Stimulated activated effector memory CD8-positive, alpha-beta T cell treated with anti-CD3 and anti-CD28 coated beads, Interleukin-12 subunit alpha, Interleukin-12 subunit beta, amount 100 ng/mL, for 72 hours (primary cell): ENCODE measurements around the gene SPAM1.
"Not testable (repeated sequence)": the region's sequence is repeated elsewhere in the genome, so short reads cannot be mapped to it uniquely, and the experiment has no call there.

Source experiments
- ATAC-seq: fragments of 150-1000 bp; cut with Tn5 transposase; 2 replicates; pipeline ENCODE4 v1.10.0; 2021
- DNase-seq, 2 donors: peaks; one replicate each; pipeline ENCODE4 v3.0.0; 2021 to 2022; ENCODE audit warnings: low spot score in 2 of 2
- H3K27ac Mint-ChIP-seq: one replicate; pipeline ENCODE4 v1.8.0; 2022; ENCODE audit warnings: mild to moderate bottlenecking, mixed read lengths
- H3K36me3 Mint-ChIP-seq: one replicate; pipeline ENCODE4 v1.8.0; 2022; ENCODE audit warnings: mild to moderate bottlenecking, mixed read lengths
- H3K4me1 Mint-ChIP-seq: one replicate; pipeline ENCODE4 v1.8.0; 2022; ENCODE audit warnings: mixed read lengths
- H3K4me3 Mint-ChIP-seq: one replicate; pipeline ENCODE4 v1.8.0; 2022; ENCODE audit warnings: mild to moderate bottlenecking, mixed read lengths
- H3K9me3 Mint-ChIP-seq: one replicate; pipeline ENCODE4 v1.8.0; 2022; ENCODE audit warnings: mixed read lengths

SPAM1 gene

GRCh38 chr7:123924941-123925340, at the start of gene SPAM1:
TSS of gene SPAM1 (plus strand) at chr7:123925241. CDS start at chr7:123953571, 28,330 bp downstream.
- Mint-ChIP-seq H3K4me1 (no peaks in the 10 kb centered on the region), H3K36me3 (no peaks in the 10 kb centered on the region), H3K27ac (no peak within 1 kb of the TSS), H3K4me3 (no peak within 1 kb of the TSS), H3K9me3 (no peaks in the 10 kb centered on the region)
- DNase-seq, result no peak
- no peak for ATAC-seq

- Mint-ChIP-seq H3K27ac (no peak overlapping the region), H3K36me3 (no peaks in the 10 kb centered on the region), H3K9me3 (no peaks in the 10 kb centered on the region), H3K4me3 (no peak overlapping the region), H3K4me1 (no peaks in the 10 kb centered on the region)
- ATAC-seq (no peak), DNase-seq (no peak)
Observed at GRCh38 chr7:123876557-123877256, 48.3 kb upstream of the SPAM1 start.

GRCh38 chr7:123879628-123880027, 45.4 kb upstream of the SPAM1 start:
- H3K9me3 Mint-ChIP-seq, result no peaks in the 10 kb centered on the region
- ATAC-seq (no peak), DNase-seq (no peak)
- no peaks in the 10 kb centered on the region for H3K36me3 Mint-ChIP-seq
- H3K27ac Mint-ChIP-seq, result no peak overlapping the region
- H3K4me3 Mint-ChIP-seq, result no peak overlapping the region
- H3K4me1 Mint-ChIP-seq, result no peaks in the 10 kb centered on the region

- Mint-ChIP-seq H3K4me1 (no peaks in the 10 kb centered on the region), H3K27ac (no peak overlapping the region), H3K9me3 (no peaks in the 10 kb centered on the region), H3K36me3 (no peaks in the 10 kb centered on the region), H3K4me3 (no peak overlapping the region)
- no peak for ATAC-seq
- DNase-seq, result no peak
Observed at GRCh38 chr7:123881300-123881699, 43.7 kb upstream of the SPAM1 start.

- H3K27ac Mint-ChIP-seq, result no peak overlapping the region
- ATAC-seq (no peak), DNase-seq (no peak)
- H3K36me3 Mint-ChIP-seq, result no peaks in the 10 kb centered on the region
- H3K9me3 Mint-ChIP-seq, result no peaks in the 10 kb centered on the region
- H3K4me3 Mint-ChIP-seq, result no peak overlapping the region
- no peaks in the 10 kb centered on the region for H3K4me1 Mint-ChIP-seq
Observed at GRCh38 chr7:123883154-123883553, 41.9 kb upstream of the SPAM1 start.

GRCh38 chr7:123888192-123888591, 36.8 kb upstream of the SPAM1 start:
- DNase-seq, result no peak
- H3K27ac Mint-ChIP-seq, result no peak overlapping the region
- no peaks in the 10 kb centered on the region for H3K9me3 Mint-ChIP-seq
- H3K36me3 Mint-ChIP-seq, result no peaks in the 10 kb centered on the region
- H3K4me3 Mint-ChIP-seq, result no peak overlapping the region
- ATAC-seq, result no peak
- no peaks in the 10 kb centered on the region for H3K4me1 Mint-ChIP-seq

GRCh38 chr7:123894753-123895152, 30.3 kb upstream of the SPAM1 start:
- not testable (repeated sequence) for ATAC-seq, H3K4me3 Mint-ChIP-seq, H3K9me3 Mint-ChIP-seq, H3K36me3 Mint-ChIP-seq, H3K4me1 Mint-ChIP-seq, DNase-seq, H3K27ac Mint-ChIP-seq

GRCh38 chr7:123901101-123901500, 23.9 kb upstream of the SPAM1 start:
- Mint-ChIP-seq H3K36me3 (no peaks in the 10 kb centered on the region), H3K27ac (no peak overlapping the region), H3K4me3 (no peak overlapping the region), H3K4me1 (no peaks in the 10 kb centered on the region), H3K9me3 (peaks cover 3% of the 10 kb centered on the region)
- DNase-seq (no peak), ATAC-seq (no peak)

- no peak overlapping the region for H3K27ac Mint-ChIP-seq
- ATAC-seq (no peak), DNase-seq (no peak)
- H3K4me3 Mint-ChIP-seq, result no peak overlapping the region
- H3K9me3 Mint-ChIP-seq, result peaks cover 7% of the 10 kb centered on the region
- H3K36me3 Mint-ChIP-seq, result no peaks in the 10 kb centered on the region
- no peaks in the 10 kb centered on the region for H3K4me1 Mint-ChIP-seq
Observed at GRCh38 chr7:123905714-123906113, 19.3 kb upstream of the SPAM1 start.

- Mint-ChIP-seq H3K4me1 (no peaks in the 10 kb centered on the region), H3K36me3 (no peaks in the 10 kb centered on the region), H3K9me3 (no peaks in the 10 kb centered on the region), H3K4me3 (no peak overlapping the region), H3K27ac (no peak overlapping the region)
- no peak for DNase-seq
- ATAC-seq, result no peak
Observed at GRCh38 chr7:123916240-123916724, 8.8 kb upstream of the SPAM1 start.

- no peak overlapping the region for H3K27ac Mint-ChIP-seq
- no peaks in the 10 kb centered on the region for H3K4me1 Mint-ChIP-seq
- H3K9me3 Mint-ChIP-seq, result no peaks in the 10 kb centered on the region
- H3K4me3 Mint-ChIP-seq, result no peak overlapping the region
- H3K36me3 Mint-ChIP-seq, result no peaks in the 10 kb centered on the region
- ATAC-seq, result no peak
- DNase-seq, result no peak
Observed at GRCh38 chr7:123917878-123918277, 7.2 kb upstream of the SPAM1 start.

GRCh38 chr7:123918309-123918708, 6.7 kb upstream of the SPAM1 start:
- ATAC-seq (no peak), DNase-seq (no peak)
- H3K4me1 Mint-ChIP-seq, result no peaks in the 10 kb centered on the region
- H3K4me3 Mint-ChIP-seq, result no peak overlapping the region
- no peaks in the 10 kb centered on the region for H3K36me3 Mint-ChIP-seq
- no peaks in the 10 kb centered on the region for H3K9me3 Mint-ChIP-seq
- no peak overlapping the region for H3K27ac Mint-ChIP-seq

- Mint-ChIP-seq H3K27ac (no peak overlapping the region), H3K9me3 (no peaks in the 10 kb centered on the region), H3K4me3 (no peak overlapping the region), H3K4me1 (no peaks in the 10 kb centered on the region), H3K36me3 (no peaks in the 10 kb centered on the region)
- DNase-seq (no peak), ATAC-seq (no peak)
Observed at GRCh38 chr7:123923599-123923998, 1.4 kb upstream of the SPAM1 start.

GRCh38 chr7:123929107-123929506, 4.1 kb downstream of the SPAM1 start:
- Mint-ChIP-seq H3K36me3 (no peaks in the 10 kb centered on the region), H3K4me1 (no peaks in the 10 kb centered on the region)

GRCh38 chr7:123929655-123930054, 4.6 kb downstream of the SPAM1 start:
- no peak for ATAC-seq
- H3K9me3 Mint-ChIP-seq, result no peaks in the 10 kb centered on the region
- DNase-seq, result no peak
- H3K27ac Mint-ChIP-seq, result no peak overlapping the region
- no peaks in the 10 kb centered on the region for H3K36me3 Mint-ChIP-seq
- H3K4me1 Mint-ChIP-seq, result no peaks in the 10 kb centered on the region
- no peak overlapping the region for H3K4me3 Mint-ChIP-seq

More at GRCh38 chr7:123929107-123929506, 4.1 kb downstream of the SPAM1 start:
- no peak for DNase-seq
- Mint-ChIP-seq H3K27ac (no peak overlapping the region), H3K9me3 (no peaks in the 10 kb centered on the region), H3K4me3 (no peak overlapping the region)
- no peak for ATAC-seq

GRCh38 chr7:123935436-123936381, 10.7 kb downstream of the SPAM1 start:
- Mint-ChIP-seq H3K27ac (no peak overlapping the region), H3K4me1 (no peaks in the 10 kb centered on the region), H3K9me3 (peaks cover 6% of the 10 kb centered on the region), H3K4me3 (no peak overlapping the region), H3K36me3 (no peaks in the 10 kb centered on the region)
- ATAC-seq (no peak), DNase-seq (no peak)
